Forelimb muscle (tissue), 1 donor: Measurements from ENCODE around the gene RND1. TPM values are rescaled to one million over a fixed set of nuclear protein-coding genes. Genes with fewer than 3 reads are reported as not detected.
A peak's percentile ranks its signal among the peaks of the same experiment; 100 is the strongest.

Experiments used
- DNase-seq: peaks from one replicate; pipeline ENCODE4 v3.0.0-alpha.2; 2013; ENCODE audit warnings: low read depth
- polyA plus RNA-seq: library from polyadenylated mRNA; unstranded; fragments of 120-200 nt; gene quantifications from one replicate; pipeline ENCODE4 v1.2.1, GENCODE V29; 2013; ENCODE audit not compliant: insufficient read length

The RND1 gene
- polyA plus RNA-seq, 1 donor = 0.38 TPM

GRCh38 chr12:48827513-48828096, 38.1 kb downstream of the RND1 start:
- no peak for DNase-seq

- no peak for DNase-seq
Observed at GRCh38 chr12:48827026-48827425, 38.6 kb downstream of the RND1 start.

- DNase-seq = no peak
Observed at GRCh38 chr12:48826209-48826855, 39.3 kb downstream of the RND1 start.

GRCh38 chr12:48824905-48825304, 40.8 kb downstream of the RND1 start:
- no peak for DNase-seq

- DNase-seq = no peak
Observed at GRCh38 chr12:48824112-48824511, 41.6 kb downstream of the RND1 start.

GRCh38 chr12:48823281-48823680, 42.4 kb downstream of the RND1 start:
- DNase-seq = no peak

GRCh38 chr12:48822711-48823110, 43.0 kb downstream of the RND1 start:
- no peak for DNase-seq

- DNase-seq = no peak
Observed at GRCh38 chr12:48822139-48822538, 43.5 kb downstream of the RND1 start.

GRCh38 chr12:48819986-48820725, 45.5 kb downstream of the RND1 start:
- DNase-seq = no peak

GRCh38 chr12:48818831-48819590, 46.7 kb downstream of the RND1 start:
- no peak for DNase-seq

GRCh38 chr12:48817873-48818830, 47.5 kb downstream of the RND1 start, which contains the start of gene CACNB3:
TSS of gene CACNB3 (plus strand) at chr12:48818496. CDS start at chr12:48818930, 434 bp downstream.
- no peak for DNase-seq

GRCh38 chr12:48816143-48816854, 49.4 kb downstream of the RND1 start:
- no peak for DNase-seq

GRCh38 chr12:48815126-48816110, 50.3 kb downstream of the RND1 start:
- peak; percentile 68 for DNase-seq

GRCh38 chr12:48814262-48815125, 51.2 kb downstream of the RND1 start:
- DNase-seq = no peak

GRCh38 chr12:48813465-48814261, 52.0 kb downstream of the RND1 start:
- DNase-seq = no peak

- no peak for DNase-seq
Observed at GRCh38 chr12:48812389-48812788, 53.3 kb downstream of the RND1 start.

GRCh38 chr12:48811437-48812090, 54.1 kb downstream of the RND1 start:
- no peak for DNase-seq
